Measurements from ENCODE around the gene TSSK3. TPM values are rescaled to one million over a fixed set of nuclear protein-coding genes. Genes with fewer than 3 reads are reported as not detected.

TSSK3 gene
- total and polyA plus RNA-seq, 9 of the 15 experiments (the other 6 are each of a cell fraction or from before 2014, with no cell fraction given) = 0.27 to 2.8 (median 1.9) TPM

DNA sequence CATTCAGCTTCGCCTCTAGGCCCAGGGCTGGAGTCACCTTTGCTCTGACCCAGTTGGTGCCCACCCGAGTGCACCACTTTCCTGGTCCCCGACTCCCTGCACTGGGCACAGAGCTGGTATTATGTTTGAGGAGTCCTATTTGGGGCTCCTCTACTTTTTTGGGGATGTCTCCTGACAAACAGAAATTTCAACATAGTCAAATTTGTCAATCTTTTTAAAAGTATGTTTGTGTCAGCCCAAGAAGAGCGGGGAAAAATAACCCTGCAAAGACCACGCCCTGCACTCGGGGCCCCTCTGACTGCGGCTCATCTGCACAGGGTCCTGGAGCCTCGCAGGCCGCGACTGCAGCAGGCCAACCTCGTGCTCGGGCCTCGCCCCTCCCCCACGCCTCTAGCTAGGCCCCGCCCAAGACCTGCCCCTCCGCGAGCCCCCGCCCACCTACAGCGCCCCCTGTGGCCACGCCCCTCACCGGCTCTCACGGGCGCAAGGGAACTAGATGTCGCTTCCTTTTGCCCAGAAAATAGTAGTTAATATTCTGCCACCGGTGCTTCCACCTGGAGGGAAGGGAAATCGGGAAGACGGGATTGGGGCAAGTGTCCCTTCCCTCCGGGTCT, 11.4 kb upstream of the TSSK3 start (continued):
- TF ChIP-seq, protein P1, sequence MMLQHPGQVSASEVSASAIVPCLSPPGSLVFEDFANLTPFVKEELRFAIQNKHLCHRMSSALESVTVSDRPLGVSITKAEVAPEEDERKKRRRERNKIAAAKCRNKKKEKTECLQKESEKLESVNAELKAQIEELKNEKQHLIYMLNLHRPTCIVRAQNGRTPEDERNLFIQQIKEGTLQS (IDR thresholded peaks at IDR 0.05) = no peak
- TF ChIP-seq, protein P1 (CRISPR knock-in tag; conservative IDR thresholded peaks at IDR 0.05) = peak; percentile 38; the same call in 1 of the 2 replicates
- TF ChIP-seq E2F3 (CRISPR knock-in tag; IDR thresholded peaks at IDR 0.05) (no peak), ARID3B (CRISPR knock-in tag; IDR thresholded peaks at IDR 0.05; ENCODE audit: borderline replicate concordance) (peak; percentile 27; the same call in 1 of the 2 replicates), KAT2B (IDR thresholded peaks at IDR 0.05; ENCODE audit: low read depth, low read length) (peak; percentile 50), COPS2 (conservative IDR thresholded peaks at IDR 0.05) (no peak), ZNF586 (CRISPR knock-in tag; conservative IDR thresholded peaks at IDR 0.05) (0 out of 2 replicates have a peak, but pooled peaks have one; percentile 59), ZNF583 (CRISPR knock-in tag; IDR thresholded peaks at IDR 0.05) (peak; percentile 90; the same call in 1 of the 2 replicates), ZNF449 (CRISPR knock-in tag; IDR thresholded peaks at IDR 0.05) (peak; percentile 79), CREB1 (IDR thresholded peaks at IDR 0.05) (peak; percentile 13; the same call in 1 of the 2 replicates), CREB1 (CRISPR knock-in tag; IDR thresholded peaks at IDR 0.05) (no peak; the same call in none of the 2 replicates), PRMT5 (CRISPR knock-in tag; IDR thresholded peaks at IDR 0.05) (peak; percentile 60; the same call in 1 of the 2 replicates), ZNF280B (CRISPR knock-in tag; IDR thresholded peaks at IDR 0.05) (no peak)
- TF ChIP-seq, protein P2, sequence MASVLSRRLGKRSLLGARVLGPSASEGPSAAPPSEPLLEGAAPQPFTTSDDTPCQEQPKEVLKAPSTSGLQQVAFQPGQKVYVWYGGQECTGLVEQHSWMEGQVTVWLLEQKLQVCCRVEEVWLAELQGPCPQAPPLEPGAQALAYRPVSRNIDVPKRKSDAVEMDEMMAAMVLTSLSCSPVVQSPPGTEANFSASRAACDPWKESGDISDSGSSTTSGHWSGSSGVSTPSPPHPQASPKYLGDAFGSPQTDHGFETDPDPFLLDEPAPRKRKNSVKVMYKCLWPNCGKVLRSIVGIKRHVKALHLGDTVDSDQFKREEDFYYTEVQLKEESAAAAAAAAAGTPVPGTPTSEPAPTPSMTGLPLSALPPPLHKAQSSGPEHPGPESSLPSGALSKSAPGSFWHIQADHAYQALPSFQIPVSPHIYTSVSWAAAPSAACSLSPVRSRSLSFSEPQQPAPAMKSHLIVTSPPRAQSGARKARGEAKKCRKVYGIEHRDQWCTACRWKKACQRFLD (CRISPR knock-in tag; IDR thresholded peaks at IDR 0.05) = peak; percentile 94
